SK-N-SH (cell line): Measurements from ENCODE around the gene LARGE1. TPM values are rescaled to one million over a fixed set of nuclear protein-coding genes. Genes with fewer than 3 reads are reported as not detected.

ENCODE experiments used
- CTCF ChIA-PET: fragments of 300-600, 350-600 bp; formaldehyde crosslinking; extraction: SDS; loops from one replicate; lab custom pipeline; 2021; lab: Yijun Ruan, JAX
- POLR2A ChIA-PET: fragments of 350-600 bp; sonication (Branson Sonifier 250); formaldehyde crosslinking; extraction: SDS; loops from one replicate; lab custom pipeline; 2020; ENCODE audit warnings: antibody characterized with exemption, inconsistent platforms; lab: Yijun Ruan, JAX
- DNase-seq: peaks from one replicate; pipeline ENCODE4 v3.0.0; 2012
- H2AFZ ChIP-seq: fragments of 200-600 bp; sonication (generic); 2 replicates; pipeline ENCODE4 v1.8.1; 2016; ENCODE audit warnings: antibody characterized with exemption, mild to moderate bottlenecking, low read depth
- H3F3A ChIP-seq: fragments of 200-600 bp; sonication (generic); replicated peaks from 2 replicates; pipeline ENCODE3; 2016; ENCODE audit warnings: antibody characterized with exemption, mild to moderate bottlenecking; ENCODE audit not compliant: insufficient read depth
- H3K27ac ChIP-seq, 2 experiments: fragments of 200-500 bp in 1 of 2; fragments of 200-600 bp in 1 of 2; sonication (Bioruptor generic) in 1 of 2; sonication (generic), shearing (Covaris generic) in 1 of 2; 2 replicates each; pipeline versions ENCODE4 v1.5.1 to v1.6.1; 2014 to 2016; ENCODE audit warnings: low read depth in 2 of 2, inconsistent platforms in 1 of 2, low read length in 1 of 2, mild to moderate bottlenecking in 1 of 2, mixed read lengths in 1 of 2
- H3K27me3 ChIP-seq: fragments of 200-600 bp; sonication (generic), shearing (Covaris generic); 2 replicates; pipeline ENCODE4 v1.6.1; 2016; ENCODE audit warnings: mixed run types; ENCODE audit not compliant: insufficient read depth
- H3K36me3 ChIP-seq, 2 experiments: fragments of 200-500 bp in 1 of 2; fragments of 200-600 bp in 1 of 2; sonication (Bioruptor generic) in 1 of 2; sonication (generic) in 1 of 2; replicated peaks in 1 of 2; 2 replicates each; pipeline versions ENCODE3 to v1.5.1; 2014 to 2016; ENCODE audit warnings: low read length in 1 of 2, mild to moderate bottlenecking in 1 of 2; ENCODE audit not compliant: insufficient read depth in 2 of 2, control insufficient read depth in 1 of 2
- H3K4me1 ChIP-seq, 2 experiments: fragments of 200-500 bp in 1 of 2; fragments of 200-600 bp in 1 of 2; sonication (Bioruptor generic) in 1 of 2; sonication (generic), shearing (Covaris generic) in 1 of 2; 2 replicates each; pipeline versions ENCODE4 v1.5.1 to v1.6.1; 2014 to 2016; ENCODE audit warnings: low read depth in 1 of 2, low read length in 1 of 2, mixed run types in 1 of 2; ENCODE audit not compliant: insufficient read depth in 2 of 2, control insufficient read depth in 1 of 2
- H3K4me2 ChIP-seq: fragments of 200-600 bp; sonication (generic), shearing (Covaris generic); 2 replicates; pipeline ENCODE4 v1.6.1; 2017; ENCODE audit warnings: mixed run types
- H3K4me3 ChIP-seq, 2 experiments: fragments of 200-500 bp in 1 of 2; fragments of 200-600 bp in 1 of 2; sonication (Bioruptor generic) in 1 of 2; sonication (generic), shearing (Covaris generic) in 1 of 2; 2 replicates each; pipeline versions ENCODE4 v1.5.1 to v1.8.1; 2014 to 2016; ENCODE audit warnings: low read depth in 2 of 2, inconsistent platforms in 1 of 2, low read length in 1 of 2, mild to moderate bottlenecking in 1 of 2, mixed read lengths in 1 of 2, moderate library complexity in 1 of 2
- H3K79me2 ChIP-seq: fragments of 200-600 bp; sonication (generic); 2 replicates; pipeline ENCODE4 v1.8.1; 2017; ENCODE audit warnings: mild to moderate bottlenecking; ENCODE audit not compliant: insufficient read depth
- H3K9ac ChIP-seq: fragments of 200-600 bp; sonication (generic); 2 replicates; pipeline ENCODE4 v1.6.1; 2017; ENCODE audit warnings: mixed run types
- H3K9me2 ChIP-seq: fragments of 200-600 bp; sonication (generic); 2 replicates; pipeline ENCODE4 v1.6.1; 2017; ENCODE audit warnings: mixed run types
- H3K9me3 ChIP-seq: fragments of 200-600 bp; sonication (generic); 2 replicates; pipeline ENCODE4 v1.6.1; 2017; ENCODE audit warnings: mixed run types, mild to moderate bottlenecking, moderate library complexity
- H4K20me1 ChIP-seq: fragments of 200-600 bp; sonication (generic); 2 replicates; pipeline ENCODE4 v1.6.1; 2017; ENCODE audit warnings: mild to moderate bottlenecking, mixed run types; ENCODE audit not compliant: insufficient read depth
- CHD2 ChIP-seq: fragments of 150-350 bp; IDR thresholded peaks from 2 replicates; pipeline ENCODE4 v1.6.1; 2018; ENCODE audit warnings: low read length; ENCODE audit not compliant: partially characterized antibody
- CTCF ChIP-seq: fragments of 200-600 bp; sonication (generic); IDR thresholded peaks from 2 replicates; pipeline ENCODE4 v1.6.1; 2017; ENCODE audit warnings: antibody characterized with exemption, mild to moderate bottlenecking, moderate library complexity
- ELF1 ChIP-seq: IDR thresholded peaks from 2 replicates; pipeline ENCODE4 v1.4.0; 2012
- EP300 ChIP-seq, 2 experiments: IDR thresholded peaks; 2 replicates each; pipeline versions ENCODE4 v1.4.0 to v1.6.1; 2012; ENCODE audit warnings: borderline replicate concordance in 1 of 2, low read depth in 1 of 2, low read length in 1 of 2
- EZH2phosphoT487 ChIP-seq: fragments of 200-600 bp; sonication (generic); IDR thresholded peaks from 2 replicates; pipeline ENCODE4 v1.6.1; 2017; ENCODE audit warnings: low read depth, mixed run types, mild to moderate bottlenecking, antibody characterized with exemption, moderate library complexity, borderline replicate concordance
- FOSL2 ChIP-seq: IDR thresholded peaks from 2 replicates; pipeline ENCODE4 v1.4.0; 2012; ENCODE audit warnings: low read depth, mild to moderate bottlenecking, moderate library complexity, borderline replicate concordance
- FOXM1 ChIP-seq: IDR thresholded peaks from 2 replicates; pipeline ENCODE4 v1.4.0; 2012; ENCODE audit warnings: low read depth, mild to moderate bottlenecking
- GATA2 ChIP-seq: sonication (generic); formaldehyde crosslinking; IDR thresholded peaks from 2 replicates; pipeline ENCODE4 v1.5.0; 2020; ENCODE audit warnings: mild to moderate bottlenecking, missing genetic modification reagents
- JUND ChIP-seq: IDR thresholded peaks from 2 replicates; pipeline ENCODE4 v1.4.0; 2012
- MEF2A ChIP-seq: IDR thresholded peaks from 2 replicates; pipeline ENCODE4 v1.4.0; 2012; ENCODE audit warnings: low read depth, borderline replicate concordance
- MXI1 ChIP-seq: IDR thresholded peaks from 2 replicates; pipeline ENCODE4 v1.6.1; 2012; ENCODE audit warnings: mild to moderate bottlenecking, low read depth, low read length, improper control_type of control experiment
- NFIC ChIP-seq: IDR thresholded peaks from 2 replicates; pipeline ENCODE4 v1.4.0; 2012; ENCODE audit warnings: borderline replicate concordance
- NRF1 ChIP-seq: IDR thresholded peaks from 2 replicates; pipeline ENCODE4 v1.6.1; 2012; ENCODE audit warnings: low read depth, mild to moderate bottlenecking, low read length
- RAD21 ChIP-seq: IDR thresholded peaks from 2 replicates; pipeline ENCODE4 v1.6.1; 2012; ENCODE audit warnings: mild to moderate bottlenecking, low read length
- RCOR1 ChIP-seq: fragments of 150-350 bp; IDR thresholded peaks from 2 replicates; pipeline ENCODE4 v1.6.1; 2017; ENCODE audit warnings: antibody characterized with exemption, low read length
- RFX5 ChIP-seq: IDR thresholded peaks from 2 replicates; pipeline ENCODE4 v1.6.1; 2012; ENCODE audit warnings: mild to moderate bottlenecking, improper control_type of control experiment, low read length
- RXRA ChIP-seq: IDR thresholded peaks from 2 replicates; pipeline ENCODE4 v1.4.0; 2012; ENCODE audit warnings: low read depth, mild to moderate bottlenecking, borderline replicate concordance
- SIN3A ChIP-seq: IDR thresholded peaks from 2 replicates; pipeline ENCODE4 v1.6.1; 2012; ENCODE audit warnings: low read depth, mild to moderate bottlenecking, low read length, moderate library complexity, borderline replicate concordance
- SMC3 ChIP-seq: IDR thresholded peaks from 2 replicates; pipeline ENCODE4 v1.6.1; 2012; ENCODE audit warnings: low read depth, low read length, improper control_type of control experiment
- TAF1 ChIP-seq: IDR thresholded peaks from 2 replicates; pipeline ENCODE4 v1.6.1; 2012; ENCODE audit warnings: low read depth, mild to moderate bottlenecking, low read length, moderate library complexity, borderline replicate concordance
- TCF12 ChIP-seq: IDR thresholded peaks from 2 replicates; pipeline ENCODE4 v1.4.0; 2012
- TEAD4 ChIP-seq: IDR thresholded peaks from 2 replicates; pipeline ENCODE4 v1.4.0; 2012; ENCODE audit warnings: mild to moderate bottlenecking, borderline replicate concordance; ENCODE audit not compliant: insufficient read depth
- USF2 ChIP-seq: fragments of 150-350 bp; IDR thresholded peaks from 2 replicates; pipeline ENCODE4 v1.6.1; 2017; ENCODE audit warnings: antibody characterized with exemption, low read length, low read depth, borderline replicate concordance
- YY1 ChIP-seq: IDR thresholded peaks from 2 replicates; pipeline ENCODE4 v1.4.0; 2012; ENCODE audit warnings: low read depth, mild to moderate bottlenecking
- WGBS: methylation state at CpG from one replicate; pipeline ENCODE4 v1.1.6; 2017; ENCODE audit warnings: low lambda C conversion rate; 5-methylcytosine and 5-hydroxymethylcytosine counted together
- polyA plus RNA-seq, 3 experiments: library from polyadenylated mRNA; depleted of rRNA; stranded (reverse); fragments of >200 nt; gene quantifications; 2 replicates each; pipeline ENCODE4 v1.2.3, GENCODE V29; 2012
- TF ChIP-seq, protein P1 (sequence below): IDR thresholded peaks from 2 replicates; pipeline ENCODE4 v1.4.0; 2012; ENCODE audit warnings: low read depth, borderline replicate concordance
- TF ChIP-seq, protein P2 (sequence below): IDR thresholded peaks from 2 replicates; pipeline ENCODE4 v1.4.0; 2012; ENCODE audit warnings: low read depth
- TF ChIP-seq, protein P3 (sequence below): IDR thresholded peaks from 2 replicates; pipeline ENCODE4 v1.4.0; 2012; ENCODE audit warnings: low read depth, borderline replicate concordance
- TF ChIP-seq, protein P4 (sequence below): fragments of 150-350 bp; IDR thresholded peaks from 2 replicates; pipeline ENCODE4 v1.6.1; 2016; ENCODE audit warnings: mild to moderate bottlenecking, low read depth, low read length

The LARGE1 gene
- polyA plus RNA-seq, 1 of the 3 experiments (the other 2 are of a cell fraction), result 1.1 TPM

- Histone ChIP-seq H3K4me2 (no peak overlapping the region), H3K4me1 (peaks cover 0 to 17% of the 10 kb centered on the region in 2 experiments; a peak in 1 of 4 replicates), H3K27me3 (no peaks in the 10 kb centered on the region), H3K9me3 (no peaks in the 10 kb centered on the region), H4K20me1 (no peaks in the 10 kb centered on the region), H3K9me2 (no peaks in the 10 kb centered on the region), H3F3A (no peaks in the 10 kb centered on the region), H3K9ac (no peak overlapping the region), H3K4me3 (no peak overlapping the region), H2AFZ (no peak overlapping the region), H3K27ac (no peak overlapping the region), H3K36me3 (no peaks in the 10 kb centered on the region), H3K79me2 (no peaks in the 10 kb centered on the region)
- CTCF ChIA-PET, result interaction anchor here (0.8 kb wide), 1 partner anchor 93 kb away, joined by 3 read pairs; no protein-coding TSS in a partner anchor
- POLR2A ChIA-PET, result no interaction called here
- TF ChIP-seq USF2 (no peak), TCF12 (no peak), EP300 (IDR thresholded peaks at IDR 0.05; ENCODE audit: borderline replicate concordance in 1 of 2, low read depth in 1 of 2, low read length in 1 of 2) (peak in 1 of 2 experiments; percentile 49; a peak in 1 of 4 replicates), NRF1 (no peak), MXI1 (0 out of 2 replicates have a peak, but pooled peaks have one; percentile 19), YY1 (no peak), RFX5 (no peak), SIN3A (no peak), GATA2 (CRISPR knock-in tag) (peak; percentile 62), RCOR1 (peak; percentile 83), EZH2phosphoT487 (no peak), TEAD4 (no peak), ELF1 (no peak), SMC3 (no peak), NFIC (no peak), CHD2 (no peak), TAF1 (no peak), CTCF (no peak), FOXM1 (no peak), JUND (no peak), FOSL2 (no peak), RXRA (no peak), MEF2A (no peak), RAD21 (no peak)
- TF ChIP-seq, protein P1, sequence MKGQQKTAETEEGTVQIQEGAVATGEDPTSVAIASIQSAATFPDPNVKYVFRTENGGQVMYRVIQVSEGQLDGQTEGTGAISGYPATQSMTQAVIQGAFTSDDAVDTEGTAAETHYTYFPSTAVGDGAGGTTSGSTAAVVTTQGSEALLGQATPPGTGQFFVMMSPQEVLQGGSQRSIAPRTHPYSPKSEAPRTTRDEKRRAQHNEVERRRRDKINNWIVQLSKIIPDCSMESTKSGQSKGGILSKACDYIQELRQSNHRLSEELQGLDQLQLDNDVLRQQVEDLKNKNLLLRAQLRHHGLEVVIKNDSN, result no peak
- TF ChIP-seq, protein P2, sequence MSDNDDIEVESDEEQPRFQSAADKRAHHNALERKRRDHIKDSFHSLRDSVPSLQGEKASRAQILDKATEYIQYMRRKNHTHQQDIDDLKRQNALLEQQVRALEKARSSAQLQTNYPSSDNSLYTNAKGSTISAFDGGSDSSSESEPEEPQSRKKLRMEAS, result no peak
- TF ChIP-seq, protein P3, sequence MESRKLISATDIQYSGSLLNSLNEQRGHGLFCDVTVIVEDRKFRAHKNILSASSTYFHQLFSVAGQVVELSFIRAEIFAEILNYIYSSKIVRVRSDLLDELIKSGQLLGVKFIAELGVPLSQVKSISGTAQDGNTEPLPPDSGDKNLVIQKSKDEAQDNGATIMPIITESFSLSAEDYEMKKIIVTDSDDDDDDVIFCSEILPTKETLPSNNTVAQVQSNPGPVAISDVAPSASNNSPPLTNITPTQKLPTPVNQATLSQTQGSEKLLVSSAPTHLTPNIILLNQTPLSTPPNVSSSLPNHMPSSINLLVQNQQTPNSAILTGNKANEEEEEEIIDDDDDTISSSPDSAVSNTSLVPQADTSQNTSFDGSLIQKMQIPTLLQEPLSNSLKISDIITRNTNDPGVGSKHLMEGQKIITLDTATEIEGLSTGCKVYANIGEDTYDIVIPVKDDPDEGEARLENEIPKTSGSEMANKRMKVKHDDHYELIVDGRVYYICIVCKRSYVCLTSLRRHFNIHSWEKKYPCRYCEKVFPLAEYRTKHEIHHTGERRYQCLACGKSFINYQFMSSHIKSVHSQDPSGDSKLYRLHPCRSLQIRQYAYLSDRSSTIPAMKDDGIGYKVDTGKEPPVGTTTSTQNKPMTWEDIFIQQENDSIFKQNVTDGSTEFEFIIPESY, result no peak
- TF ChIP-seq, protein P4, sequence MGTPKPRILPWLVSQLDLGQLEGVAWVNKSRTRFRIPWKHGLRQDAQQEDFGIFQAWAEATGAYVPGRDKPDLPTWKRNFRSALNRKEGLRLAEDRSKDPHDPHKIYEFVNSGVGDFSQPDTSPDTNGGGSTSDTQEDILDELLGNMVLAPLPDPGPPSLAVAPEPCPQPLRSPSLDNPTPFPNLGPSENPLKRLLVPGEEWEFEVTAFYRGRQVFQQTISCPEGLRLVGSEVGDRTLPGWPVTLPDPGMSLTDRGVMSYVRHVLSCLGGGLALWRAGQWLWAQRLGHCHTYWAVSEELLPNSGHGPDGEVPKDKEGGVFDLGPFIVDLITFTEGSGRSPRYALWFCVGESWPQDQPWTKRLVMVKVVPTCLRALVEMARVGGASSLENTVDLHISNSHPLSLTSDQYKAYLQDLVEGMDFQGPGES, result no peak
- peak; percentile 18 for DNase-seq
- 22% methylated on average over 4 of the region's 4 CpGs for WGBS
Measured at GRCh38 chr22:33829546-33830280, 90.6 kb downstream of the LARGE1 start.
